HG02943 (cell line): Measurements from ENCODE around the gene AKNA.

Experiments used
- ATAC-seq: cut with Tn5 transposase; IDR thresholded peaks from one replicate; pipeline ENCODE4 v1.9.1; 2021; ENCODE audit warnings: mild to moderate bottlenecking, low read depth, moderate library complexity; ENCODE audit not compliant: unreplicated experiment

The AKNA gene

GRCh38 chr9:114308361-114308950, 79.3 kb downstream of the AKNA start:
- ATAC-seq, result no peak

DNA sequence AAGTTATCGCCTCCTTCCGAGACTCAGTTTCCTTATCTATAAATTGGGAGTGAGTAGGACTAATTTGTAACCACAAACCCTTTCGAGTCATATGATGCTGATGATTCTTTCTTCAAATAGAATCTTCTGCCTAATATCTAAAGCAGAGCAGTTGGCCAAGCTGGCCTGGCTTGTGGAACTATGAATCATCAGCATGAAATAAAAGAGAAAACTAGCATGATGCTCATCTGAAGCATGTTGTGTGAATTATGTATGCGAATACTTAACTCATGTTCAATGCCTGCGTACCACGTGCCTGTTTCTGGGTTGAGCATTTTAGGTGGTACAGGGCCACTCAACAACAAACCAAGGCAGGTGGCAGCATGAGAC, 79.9 kb downstream of the AKNA start:
- no peak for ATAC-seq

DNA sequence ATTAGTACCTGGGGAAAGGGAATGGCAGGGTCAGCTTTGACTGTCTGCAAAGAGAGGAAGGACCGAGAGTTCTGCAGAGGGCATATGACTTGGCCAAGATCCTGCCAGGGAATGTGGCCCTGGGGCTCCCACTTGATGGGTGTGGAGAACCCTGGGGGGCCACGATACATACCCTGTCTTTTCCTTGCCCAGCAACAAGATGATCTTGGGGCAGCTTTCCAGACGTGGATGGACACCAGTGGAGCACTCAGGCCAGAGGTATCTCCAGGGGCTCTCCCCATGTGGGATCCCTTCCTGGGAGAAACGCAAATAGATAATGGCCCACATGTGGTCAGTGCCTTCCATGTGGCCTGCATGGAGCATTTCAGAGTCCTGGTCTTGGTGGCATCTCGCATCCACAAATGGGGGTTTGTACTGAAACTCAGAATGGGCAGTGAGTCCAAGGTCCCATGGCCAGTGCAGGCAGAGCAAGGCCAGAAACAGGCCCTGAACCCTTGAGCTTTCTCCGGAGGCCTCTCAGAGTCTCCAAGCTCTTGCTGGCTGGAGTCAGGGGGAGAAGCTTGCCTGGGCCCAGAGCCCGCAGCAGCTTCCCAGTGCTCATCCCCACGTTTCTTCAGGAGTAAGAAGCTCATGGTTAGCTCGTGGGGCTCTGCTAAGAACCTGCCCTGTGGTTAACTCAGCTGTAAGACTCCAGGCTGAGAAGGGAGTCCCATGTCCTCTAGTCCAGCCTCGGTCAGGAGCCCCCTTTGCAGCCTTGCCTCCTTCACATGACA, 83.2 kb downstream of the AKNA start:
- ATAC-seq, result no peak

- no peak for ATAC-seq
Measured at GRCh38 chr9:114303977-114304376, 83.8 kb downstream of the AKNA start.

DNA sequence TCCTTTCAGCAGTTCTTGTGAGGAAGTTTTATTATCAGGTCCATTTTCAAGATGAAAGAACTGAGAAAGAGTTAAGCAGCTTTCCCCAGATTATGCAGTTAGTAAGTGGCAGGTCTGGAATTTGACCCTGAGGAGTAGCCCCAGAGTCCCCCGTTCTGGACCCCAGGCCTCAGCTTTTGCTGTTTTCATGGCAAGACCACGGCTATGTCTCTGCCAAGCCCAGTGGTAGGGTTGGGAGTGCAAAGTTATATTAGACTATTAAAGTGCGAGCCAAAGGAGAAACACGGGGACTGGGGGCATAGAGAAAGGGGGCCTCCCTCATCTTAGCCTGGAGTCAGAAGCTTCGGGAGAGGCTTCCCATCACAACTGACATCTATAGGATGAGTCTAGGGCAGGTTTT, 84.2 kb downstream of the AKNA start:
- ATAC-seq, result no peak

DNA sequence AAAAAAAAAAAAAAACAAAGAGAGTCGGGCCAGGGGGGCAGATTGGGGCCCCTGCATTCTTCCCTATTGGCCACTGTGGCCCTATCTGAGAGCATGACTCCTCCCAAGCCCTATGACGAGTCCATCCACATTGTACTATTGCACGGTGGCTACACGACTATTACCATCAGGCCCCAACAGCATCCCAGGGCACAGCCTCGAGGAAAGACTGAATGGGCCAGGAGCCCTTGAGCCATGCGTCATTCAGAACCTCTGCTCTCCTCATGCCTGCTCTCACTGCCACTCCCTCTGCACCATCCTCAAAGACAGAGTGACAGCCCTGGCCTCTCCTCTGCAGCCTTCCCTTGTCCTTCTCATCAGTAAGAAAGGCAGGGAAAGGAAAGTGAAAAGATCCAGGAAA, 85.1 kb downstream of the AKNA start:
- no peak for ATAC-seq

GRCh38 chr9:114301798-114302565, 85.8 kb downstream of the AKNA start:
- ATAC-seq, result no peak

DNA sequence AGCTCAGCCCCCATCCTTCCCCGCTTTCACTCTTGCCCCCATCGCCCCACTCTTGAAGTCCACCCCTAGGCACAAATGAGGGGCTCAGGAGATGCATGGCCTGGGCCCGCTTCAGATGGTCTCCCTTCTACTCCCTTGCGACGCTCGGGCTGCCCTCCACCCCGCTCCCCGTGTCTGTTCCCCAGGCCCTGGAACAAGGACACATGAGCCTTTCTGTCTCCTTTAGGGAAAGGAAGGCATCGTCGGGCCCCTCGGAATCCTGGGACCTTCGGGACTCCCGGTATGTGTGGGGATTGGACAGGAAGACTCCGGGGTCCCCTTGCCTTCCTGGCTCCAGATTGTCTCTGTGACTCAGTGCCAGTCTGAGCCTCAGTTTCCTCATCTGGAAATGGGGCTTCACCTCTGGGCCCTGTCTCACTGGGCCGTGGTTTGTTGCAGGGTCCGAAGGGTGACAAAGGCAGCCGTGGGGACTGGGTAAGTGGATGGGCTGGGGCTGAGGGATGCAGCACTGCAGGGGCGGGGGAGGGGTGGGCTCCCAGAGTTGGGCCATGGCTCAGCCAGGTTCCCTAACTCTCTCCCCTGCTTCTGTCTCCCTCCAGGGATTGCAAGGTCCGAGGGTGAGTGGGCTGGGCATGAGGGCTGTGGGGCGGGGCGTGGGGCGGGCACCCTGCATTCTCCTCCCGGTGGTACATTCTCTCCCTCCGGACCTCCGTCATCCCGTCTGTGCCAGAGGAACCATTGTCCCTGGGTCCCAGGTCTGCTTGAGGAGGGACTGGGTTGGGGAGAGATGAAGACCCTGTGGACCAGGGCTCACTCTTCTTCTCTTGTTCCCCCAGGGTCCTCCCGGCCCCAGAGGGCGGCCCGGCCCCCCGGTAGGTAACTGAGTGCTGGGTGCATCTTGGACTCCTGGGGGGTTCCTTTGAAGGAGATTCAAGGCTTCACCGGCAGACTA, 86.7 kb downstream of the AKNA start:
- ATAC-seq, result no peak

DNA sequence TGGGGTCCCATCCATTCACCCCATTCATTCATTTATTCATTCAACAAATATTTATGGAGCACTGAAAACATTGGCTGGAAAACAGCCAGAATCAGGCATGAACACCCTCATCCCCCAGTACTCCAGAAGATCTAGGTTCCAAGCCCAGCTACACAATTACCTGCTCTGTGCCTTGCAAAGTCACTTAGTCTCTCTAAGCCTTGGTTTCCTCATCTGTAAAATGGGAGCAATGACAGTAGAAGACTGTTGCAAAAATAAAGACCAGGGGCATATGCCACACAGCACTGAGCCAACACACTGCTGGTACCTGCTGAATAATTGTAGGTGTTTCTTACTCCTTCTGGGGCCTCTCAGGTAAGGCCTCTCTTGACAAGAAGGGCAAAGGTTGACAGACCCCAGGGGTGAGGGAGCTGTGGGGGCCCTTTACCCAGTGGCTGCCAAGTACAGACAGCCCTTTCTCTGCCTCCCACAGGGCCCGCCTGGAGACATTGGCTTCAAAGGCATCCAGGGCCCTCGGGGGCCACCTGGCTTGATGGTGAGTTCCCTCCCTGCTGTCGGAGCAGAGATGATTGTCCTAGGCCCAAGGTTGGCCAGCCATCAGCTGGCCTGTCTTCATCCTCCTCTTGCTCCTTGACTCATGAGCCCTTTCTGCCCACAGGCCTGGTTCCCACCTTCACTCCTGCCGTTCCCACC, 87.5 kb downstream of the AKNA start:
- ATAC-seq, result no peak

DNA sequence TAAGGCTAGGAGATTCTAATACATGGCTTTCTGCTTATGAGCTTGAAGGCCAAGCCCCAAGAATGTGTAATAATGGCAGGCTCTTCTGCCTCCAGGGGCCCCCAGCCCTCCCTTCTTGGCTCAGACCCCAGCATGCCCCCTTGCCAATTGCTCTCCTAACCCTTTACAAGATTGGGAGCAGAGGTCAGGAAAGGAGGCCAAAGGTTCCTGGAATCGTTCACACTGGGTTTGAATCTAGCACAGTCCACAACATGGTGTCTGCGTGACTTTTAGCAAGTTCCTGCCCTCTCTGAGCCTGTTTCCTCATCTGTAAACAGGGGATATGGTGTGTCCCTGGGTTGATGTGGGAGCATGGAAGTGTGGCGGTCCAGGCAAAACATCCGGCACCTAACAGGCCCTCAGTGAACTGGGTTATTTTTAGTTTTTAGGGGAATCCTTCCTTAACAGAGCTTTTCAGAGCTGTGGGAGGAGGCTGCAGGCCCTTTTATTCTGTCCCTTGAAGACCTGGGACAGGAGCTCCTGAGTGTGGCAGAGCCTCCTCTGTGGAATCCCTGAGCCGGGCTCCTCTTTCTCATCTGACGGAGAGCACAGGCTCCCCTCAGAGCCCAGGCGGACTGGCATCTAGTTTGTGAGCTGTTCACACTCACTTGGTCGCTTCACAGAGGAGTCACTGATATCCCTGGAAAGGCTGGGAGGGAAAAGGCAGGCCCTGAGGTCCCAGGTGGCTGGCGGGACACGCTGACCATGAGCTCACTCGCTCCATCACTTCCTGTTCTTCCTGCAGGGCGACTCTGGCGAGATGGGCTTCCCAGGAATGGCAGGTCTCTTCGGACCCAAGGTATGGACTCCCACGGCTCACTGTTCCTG, 88.3 kb downstream of the AKNA start:
- no peak for ATAC-seq

- no peak for ATAC-seq
Measured at GRCh38 chr9:114296338-114296737, 91.4 kb downstream of the AKNA start.

GRCh38 chr9:114294664-114295063, 93.1 kb downstream of the AKNA start:
- no peak for ATAC-seq

DNA sequence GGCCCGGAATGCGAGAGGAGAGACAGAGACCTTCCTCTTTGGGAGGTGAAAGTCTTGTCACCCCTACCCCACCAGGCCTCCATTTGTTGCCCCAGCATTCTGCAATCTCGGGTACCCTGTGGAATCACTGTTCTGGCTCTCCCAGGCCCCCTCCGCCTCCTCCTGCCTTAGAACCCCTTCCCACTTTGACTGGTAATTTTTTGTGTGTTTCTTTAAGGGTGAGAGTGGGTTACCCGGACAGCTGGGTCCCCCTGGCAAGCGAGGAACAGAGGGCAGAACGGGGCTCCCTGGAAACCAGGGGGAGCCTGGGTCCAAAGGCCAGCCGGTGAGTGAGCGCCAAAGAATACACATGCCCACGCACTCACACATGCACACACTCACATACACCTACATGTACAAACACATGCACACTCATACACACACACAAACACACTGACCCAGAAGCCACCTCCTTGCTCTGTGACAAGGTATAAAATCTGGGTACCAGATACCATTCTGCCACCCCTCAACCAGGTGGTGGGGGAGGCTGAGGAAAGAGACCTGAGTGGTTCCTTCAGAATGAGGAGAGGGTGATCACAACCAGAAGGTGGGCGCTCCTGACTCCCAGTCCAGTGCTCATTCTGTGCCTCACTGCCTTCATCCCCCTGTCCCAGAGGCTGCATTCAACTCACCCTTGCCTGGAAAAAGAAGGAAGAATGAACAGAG, 95.7 kb downstream of the AKNA start:
- no peak for ATAC-seq

DNA sequence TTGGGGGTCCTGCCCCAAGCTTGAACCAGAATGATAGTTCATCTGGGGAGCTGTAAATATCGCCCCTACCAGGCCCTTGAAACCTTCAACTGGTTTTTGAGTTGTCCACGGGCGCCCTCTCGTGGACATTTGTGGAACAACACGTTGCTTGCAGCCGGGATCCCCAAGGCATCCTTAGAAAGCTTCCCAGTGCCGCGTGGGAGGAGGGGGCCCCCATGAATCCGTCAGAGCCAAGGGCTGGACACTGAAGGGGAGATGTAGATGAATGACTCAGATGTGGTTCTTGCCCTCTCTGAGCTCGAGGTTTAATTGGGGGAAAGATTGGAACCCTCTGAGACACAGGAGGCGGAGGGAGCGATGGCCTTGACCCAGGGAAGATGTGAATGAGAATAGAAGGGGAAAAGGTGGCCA, 96.7 kb downstream of the AKNA start:
- ATAC-seq, result no peak

DNA sequence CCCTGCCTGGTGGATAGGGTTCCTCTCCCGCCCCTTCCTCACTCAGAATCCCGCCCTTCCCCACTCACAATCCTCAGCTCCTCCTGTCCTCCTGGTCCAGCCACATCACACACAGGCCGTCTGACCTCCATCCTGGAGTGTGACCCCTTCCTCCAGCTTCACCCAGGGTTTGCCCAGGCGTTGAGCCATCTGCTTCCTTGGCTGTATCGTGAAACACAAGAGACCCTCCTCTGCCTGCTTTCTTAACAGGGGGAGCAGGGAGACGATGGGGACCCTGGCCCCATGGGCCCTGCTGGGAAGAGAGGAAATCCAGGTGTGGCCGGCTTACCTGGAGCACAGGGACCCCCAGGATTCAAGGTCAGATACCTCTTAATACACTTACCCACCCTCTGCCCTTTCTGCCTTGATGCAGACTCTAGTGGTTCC, 97.2 kb downstream of the AKNA start:
- ATAC-seq, result no peak

DNA sequence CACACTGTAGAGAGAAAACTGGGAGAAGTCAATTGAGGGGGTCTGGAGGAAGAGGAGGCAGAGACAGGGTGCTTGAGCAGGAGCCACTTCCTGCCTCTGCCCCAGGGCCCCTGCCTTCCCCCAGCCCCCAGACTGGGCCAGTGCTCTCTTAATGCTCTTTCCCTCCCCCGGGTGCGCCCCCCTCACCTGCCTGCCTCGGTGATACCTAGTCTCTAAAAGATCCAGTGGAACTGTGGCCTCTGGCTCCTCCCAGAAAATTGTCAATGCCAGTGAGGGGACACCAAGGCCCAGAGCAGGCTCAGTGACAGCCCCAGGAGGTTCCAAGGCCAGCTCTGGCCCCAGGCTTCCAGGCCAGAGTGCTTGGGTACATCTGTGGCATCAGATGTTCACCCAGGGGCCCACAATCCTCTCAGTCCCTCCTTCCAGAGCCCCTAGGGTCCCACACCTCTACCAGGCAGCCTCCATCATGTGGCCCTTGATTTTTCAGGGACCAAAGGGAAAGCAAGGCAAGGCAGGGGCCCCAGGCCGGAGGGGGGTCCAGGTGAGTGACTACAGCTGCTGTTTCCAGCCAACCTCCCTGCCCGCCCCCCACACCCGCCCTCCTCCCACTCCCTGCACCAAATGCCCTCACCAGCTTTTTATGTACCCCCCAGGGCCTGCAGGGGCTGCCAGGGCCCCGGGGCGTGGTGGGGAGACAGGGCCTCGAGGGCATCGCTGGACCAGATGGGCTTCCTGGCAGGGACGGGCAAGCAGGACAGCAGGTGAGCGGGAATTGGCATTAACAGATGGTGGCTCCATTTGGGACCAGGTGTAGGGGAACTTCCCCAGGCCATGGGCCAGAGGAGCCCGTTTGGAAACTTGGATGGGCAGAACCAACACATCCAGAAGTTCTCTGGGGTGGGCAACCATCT, 98.0 kb downstream of the AKNA start:
- no peak for ATAC-seq

DNA sequence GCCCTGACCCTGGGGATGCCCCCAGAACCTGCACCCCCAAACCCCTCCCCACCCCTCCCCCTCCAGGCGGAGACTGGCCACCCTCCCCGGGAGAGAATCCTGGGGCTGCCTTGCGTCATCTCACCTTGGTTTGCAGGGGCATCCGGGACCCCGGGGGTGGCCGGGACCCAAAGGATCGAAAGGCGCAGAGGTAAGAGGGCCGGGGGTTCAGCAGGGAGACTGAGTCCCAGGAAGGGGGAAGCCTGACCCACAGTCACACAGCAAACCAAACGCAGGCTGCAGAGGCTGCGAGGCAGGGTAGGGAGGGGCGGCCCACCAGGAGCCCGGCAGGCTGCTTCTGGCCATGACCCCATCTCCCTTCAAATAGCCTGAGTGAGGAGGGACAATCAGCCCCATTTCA, 98.7 kb downstream of the AKNA start:
- ATAC-seq, result no peak
